Measurements from ENCODE around the gene SRGAP3.

Gene SRGAP3

DNA sequence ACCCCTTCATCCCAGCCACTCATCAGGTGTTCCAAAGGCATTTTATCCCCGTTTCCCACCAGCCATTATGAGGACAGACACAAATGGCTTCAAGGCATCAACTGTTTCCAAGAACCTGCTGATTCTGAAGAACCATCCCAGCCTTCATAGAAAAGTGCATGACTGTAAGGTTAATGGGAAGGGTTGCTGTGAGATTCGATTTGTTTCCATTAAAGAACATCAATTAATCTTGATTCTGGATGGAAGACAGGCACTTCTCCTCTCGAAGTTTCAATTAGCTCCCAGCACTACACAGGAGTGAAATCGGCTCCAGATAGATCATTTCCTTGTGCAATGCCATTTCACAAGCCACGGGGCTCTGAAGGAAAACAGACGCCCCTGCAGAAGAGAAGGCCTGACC is 25.8 kb downstream of the SRGAP3 start:
- DNase-seq: no peak

DNA sequence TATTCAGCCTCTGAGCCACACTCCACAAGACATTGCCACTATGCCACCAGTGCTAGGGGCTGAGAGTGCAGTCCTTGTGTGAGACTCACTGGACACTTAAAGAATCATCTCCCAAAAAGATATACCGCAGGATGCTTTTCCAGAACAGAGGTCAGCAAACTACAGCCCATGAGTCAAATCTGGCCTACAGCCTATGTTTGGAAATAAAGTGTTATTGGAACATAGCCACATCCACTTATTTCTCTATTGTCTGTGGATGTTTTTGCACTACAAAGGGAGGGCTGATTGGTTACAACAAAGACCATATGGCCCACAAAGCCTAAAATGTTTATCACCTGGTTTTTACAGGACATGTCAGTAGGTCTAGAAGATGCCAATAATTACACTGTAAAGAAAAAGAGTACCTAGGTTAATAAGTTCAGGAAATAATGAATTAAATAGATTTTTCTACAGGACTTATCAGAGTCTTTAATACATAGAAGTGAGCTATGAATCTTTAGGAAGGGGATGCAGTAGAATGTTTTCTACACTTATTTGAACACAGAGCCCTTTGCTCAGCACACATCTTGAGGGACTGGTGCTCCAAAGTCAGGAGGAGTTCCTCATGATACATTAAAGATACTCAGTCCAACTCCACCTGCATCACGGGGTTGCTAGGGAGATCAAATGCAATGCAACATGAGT is 26.3 kb downstream of the SRGAP3 start:
- peak; percentile 50 for DNase-seq

DNA sequence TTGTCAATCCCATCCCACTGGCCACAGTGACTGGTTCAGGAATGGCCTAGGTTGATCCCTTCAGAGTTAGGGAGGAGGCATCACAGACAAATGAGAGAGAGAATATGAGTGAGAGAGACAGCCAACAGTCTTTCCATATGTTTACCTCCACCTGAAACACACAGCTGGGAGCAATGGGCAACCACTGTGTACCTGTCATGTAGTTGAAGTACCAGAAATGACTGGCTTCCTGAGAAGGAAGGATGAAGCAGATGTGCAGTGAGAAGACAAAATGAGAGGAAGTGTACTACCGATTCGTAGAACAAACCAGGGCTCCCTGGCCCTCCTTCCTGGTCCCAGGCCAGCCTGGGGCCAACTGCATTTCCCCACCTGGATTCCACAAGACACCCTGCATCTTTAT is 27.4 kb downstream of the SRGAP3 start:
- DNase-seq: no peak

DNA sequence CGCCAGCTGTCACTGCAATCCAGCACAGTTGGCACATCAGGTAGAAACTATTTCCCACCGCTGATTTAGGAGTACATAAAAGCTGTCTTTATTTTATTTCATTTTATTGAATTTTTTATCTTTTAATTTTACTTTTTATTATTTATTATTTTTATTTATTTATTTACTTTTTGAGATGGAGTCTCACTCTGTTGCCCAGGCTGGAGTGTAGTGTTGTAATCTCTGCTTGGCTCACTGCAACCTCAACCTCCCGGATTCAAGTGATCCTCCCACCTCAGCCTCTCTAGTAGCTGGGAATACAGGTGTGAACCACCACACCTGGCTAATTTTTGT is 31.0 kb downstream of the SRGAP3 start:
- no peak for DNase-seq

DNA sequence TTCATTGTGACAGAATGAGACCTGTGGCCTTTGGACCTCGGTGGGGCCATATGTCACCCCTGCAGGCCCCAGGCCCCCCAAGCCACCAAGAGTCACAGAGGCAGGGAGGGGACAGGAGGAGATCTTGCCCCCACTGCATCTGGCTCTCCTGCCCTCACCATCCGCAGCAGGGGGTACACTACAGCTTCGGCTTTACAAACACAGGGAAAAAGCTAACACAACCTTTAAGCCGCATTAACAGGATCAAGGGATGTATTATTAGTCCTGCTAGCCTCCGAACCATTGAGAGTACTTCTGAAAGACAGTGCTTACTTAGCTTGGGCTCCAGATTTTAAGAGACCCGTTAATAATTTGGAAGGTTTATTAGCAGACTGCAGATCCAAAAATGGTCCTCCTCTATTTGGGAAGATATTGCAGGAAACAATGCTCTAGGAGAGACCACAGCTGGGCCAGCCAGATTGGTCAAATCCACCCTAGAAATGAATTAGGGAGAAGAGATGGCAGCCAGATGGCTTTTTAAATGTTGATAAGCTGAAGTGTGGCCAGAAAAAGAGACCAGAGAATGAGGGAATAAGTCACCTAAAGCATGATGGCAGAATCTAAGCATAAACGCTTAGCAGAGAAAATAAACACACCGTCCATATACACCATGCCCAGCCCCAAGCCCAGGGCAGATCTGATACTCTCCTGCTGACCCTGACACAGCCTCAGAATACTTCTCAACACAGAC is 31.5 kb downstream of the SRGAP3 start:
- DNase-seq: no peak

DNA sequence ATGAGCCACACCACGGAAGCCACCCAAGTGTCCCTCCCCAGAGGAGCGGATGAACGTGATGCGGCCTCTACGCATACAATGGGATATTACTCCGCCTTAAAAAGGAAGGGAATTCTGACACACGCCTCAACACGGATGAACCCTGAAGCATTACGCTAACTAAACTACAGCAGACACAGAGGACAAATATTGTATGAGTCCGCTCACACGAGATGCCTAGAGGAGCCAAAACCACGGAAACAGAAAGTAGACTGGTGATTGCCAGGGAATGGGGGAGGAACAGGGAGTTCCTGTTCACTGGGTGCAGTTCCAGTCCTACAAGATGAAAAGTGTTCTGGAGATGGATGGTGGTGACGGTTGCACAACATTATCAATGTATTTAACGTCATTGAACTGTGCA is 32.7 kb downstream of the SRGAP3 start:
- DNase-seq: no peak

DNA sequence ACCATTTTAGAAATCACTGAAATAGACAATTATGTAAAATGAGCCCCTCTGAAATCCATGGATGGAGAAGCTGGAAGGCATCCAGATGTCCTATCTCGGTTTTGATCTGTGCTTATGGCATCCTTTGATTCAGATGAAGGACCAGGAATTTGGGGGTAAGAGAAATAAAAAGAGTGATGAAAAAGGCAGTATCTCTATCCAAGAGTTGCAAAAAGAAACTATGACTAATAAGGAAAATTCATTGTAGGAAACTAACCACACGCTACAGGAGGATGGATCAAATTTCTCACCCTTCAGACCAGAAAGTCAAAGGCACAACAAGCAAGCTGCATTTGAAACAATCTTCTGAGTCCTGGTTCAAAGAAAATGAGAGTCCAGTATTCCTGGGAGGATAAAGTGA is 34.8 kb downstream of the SRGAP3 start:
- DNase-seq: no peak

DNA sequence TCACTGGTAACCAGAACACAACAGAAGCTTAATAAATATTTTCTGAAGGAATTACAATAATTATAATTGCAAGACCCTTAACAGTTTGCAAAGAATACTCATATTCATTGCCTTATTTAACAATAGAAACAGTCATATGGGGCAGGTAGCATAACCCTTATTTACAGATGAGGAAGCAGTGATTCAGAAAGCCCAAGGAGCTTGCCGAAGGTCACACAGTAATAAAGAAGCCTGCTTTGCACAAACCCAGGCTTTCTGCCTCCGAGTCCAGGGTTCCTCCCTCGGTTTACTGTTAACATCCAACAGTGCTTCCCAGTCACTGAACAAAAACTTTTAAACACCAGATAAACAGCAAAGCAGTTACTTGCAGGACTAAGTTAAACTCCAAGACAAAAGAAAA is 35.3 kb downstream of the SRGAP3 start:
- no peak for DNase-seq

DNA sequence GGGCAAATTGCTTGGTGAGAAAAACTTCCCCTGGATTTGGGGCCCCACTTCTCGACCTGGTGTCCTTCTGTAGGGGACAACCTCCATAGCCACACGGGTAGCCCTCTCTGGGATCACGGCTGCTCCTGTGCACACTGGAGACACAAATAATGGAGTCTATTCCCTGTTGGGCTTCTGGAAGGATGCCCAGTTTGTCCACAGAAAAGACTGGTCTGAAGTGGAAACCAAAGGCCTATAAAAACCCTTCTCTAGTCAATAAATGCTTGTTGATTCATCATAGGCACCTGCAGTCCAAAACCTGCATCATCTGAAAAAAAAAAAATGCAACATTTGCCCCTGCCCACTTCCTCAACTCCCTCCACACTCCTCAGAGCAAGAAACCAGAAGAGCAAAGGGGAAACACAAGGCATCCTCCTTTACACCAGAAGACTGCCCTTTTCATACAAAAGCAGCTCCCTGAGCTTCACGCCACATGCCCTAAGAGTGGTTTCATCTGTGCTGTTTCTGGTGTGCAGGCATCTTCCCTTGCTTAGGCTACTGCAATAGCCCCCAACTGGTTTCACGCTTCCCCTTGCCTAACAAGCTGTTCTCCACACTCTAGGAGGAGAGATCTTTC is 36.3 kb downstream of the SRGAP3 start:
- DNase-seq: peak; percentile 91

DNA sequence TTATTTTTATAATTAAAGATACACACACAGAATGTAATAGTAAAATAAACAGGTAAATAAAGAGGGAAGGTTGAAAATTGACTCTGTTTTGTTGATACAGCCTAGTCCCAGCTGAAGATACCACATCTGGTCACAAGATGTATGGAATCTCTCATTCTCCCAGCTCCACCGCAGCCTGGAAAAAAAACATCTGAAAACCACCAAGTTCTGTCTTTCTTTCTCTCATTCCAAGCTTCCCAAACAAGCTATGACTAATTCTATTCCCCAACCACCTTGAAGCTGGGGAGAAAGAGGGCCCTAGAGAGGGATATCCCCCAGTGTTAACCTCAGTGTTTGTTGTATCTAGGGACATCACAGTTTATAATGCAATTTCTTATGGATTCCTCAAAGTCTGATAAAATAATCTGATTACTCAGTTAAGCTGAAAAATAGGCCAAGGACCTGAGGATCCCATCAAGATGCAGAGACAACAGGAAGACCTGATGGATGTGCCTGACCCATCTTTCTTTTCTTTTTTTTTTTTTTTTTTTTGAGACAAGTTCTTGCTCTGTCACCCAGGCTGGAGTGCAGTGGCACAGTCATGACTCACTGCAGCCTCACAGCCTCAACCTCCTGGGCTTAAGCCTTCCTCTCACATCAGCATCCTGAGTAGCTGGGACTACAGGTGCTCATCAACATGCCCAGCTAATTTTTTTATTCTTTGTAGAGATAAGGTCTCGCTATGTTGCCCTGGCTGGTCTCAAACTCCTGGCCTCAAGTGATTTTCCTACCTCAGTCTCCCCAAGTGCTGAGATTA is 38.1 kb downstream of the SRGAP3 start:
- DNase-seq: no peak

DNA sequence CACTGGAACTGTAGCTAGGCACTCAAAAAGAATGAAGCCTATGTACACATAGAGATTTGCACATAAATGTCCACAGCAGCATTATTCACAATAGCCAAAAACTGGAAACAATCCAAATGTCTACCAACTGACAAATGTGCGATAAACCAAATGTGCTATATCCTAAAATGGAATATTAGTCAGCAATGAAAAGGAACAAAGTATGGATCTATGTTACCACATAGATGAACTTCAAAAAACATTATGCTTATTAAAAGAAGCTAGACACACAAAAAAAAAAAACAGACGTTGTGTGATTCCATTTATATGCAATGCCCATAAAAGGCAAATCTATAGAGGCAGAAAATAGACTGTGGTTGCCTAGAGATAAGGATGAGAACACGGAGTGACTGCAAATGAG is 39.7 kb downstream of the SRGAP3 start:
- no peak for DNase-seq

DNA sequence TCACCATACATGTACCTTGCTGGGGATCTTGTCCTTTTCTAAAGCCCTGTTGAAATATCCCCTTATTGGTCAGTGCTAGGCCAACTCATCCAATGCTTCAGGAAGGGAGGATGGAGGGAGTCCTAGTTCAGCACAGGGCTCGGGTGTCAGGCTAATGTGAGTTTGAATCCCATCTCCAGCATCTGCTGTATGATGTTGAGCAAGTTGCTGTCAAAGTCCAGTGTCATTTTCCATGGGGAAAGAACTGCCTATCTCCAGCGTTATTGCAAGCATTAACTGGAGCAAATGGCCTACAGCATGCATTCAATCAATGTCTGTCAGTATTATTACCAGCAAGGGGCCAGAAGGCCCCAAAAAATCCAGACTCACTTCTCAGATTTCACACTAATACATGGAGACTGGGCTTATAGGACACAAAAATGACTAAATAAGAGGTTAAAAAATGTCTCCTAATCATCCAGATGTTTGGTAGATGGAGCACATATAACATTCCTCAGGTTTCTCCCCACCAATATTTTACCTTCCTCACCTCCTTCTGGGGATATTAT is 40.8 kb downstream of the SRGAP3 start:
- no peak for DNase-seq

DNA sequence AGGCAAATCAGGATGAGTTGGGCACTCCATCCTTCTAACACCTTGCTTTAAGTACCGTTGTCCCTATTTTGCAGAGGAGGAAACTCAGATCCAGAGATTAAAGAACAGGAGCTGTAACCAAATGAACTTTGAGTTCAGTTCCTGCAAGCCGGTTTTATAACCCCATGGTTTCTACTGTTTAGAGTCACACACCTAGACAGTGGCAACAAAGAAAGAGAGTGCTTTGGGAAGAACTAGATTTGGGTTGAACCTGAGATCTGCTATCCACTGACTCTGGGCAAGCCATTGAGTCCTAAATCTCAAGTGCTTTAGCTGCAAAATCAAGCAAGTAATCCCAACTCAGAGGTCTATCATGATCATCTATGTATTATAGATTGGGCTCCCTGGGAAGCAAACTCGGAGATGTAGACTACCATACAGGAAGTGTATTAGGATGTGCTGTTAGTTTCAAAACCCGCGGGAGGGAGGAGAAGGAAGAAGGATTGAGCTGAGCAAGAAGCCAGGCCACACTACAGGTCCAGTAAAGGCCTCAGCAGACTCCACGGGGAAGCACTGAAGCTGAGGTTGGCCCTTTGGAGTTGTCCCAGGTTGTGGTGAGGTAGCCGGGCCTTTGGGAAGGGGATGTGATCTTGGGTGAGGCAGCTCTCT is 42.2 kb downstream of the SRGAP3 start:
- DNase-seq: no peak

DNA sequence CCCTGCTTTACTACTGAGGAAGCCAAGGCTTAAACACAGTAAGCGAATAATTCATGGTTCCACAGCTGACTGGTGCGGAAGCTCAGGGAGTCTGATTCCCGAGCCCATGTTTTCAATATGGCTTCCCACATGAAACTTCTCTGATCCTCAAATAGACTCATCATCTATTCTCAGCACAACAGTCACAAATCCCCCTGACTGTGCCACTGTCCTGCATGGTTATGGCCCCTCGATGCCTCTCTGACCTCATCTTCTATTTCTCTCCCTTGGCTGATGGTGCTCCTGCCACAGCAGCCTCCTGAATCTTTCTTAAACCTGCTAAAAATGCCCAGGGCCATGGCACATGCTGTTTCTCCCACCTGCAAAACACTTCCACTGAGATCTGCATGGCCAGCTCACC is 43.2 kb downstream of the SRGAP3 start:
- no peak for DNase-seq

DNA sequence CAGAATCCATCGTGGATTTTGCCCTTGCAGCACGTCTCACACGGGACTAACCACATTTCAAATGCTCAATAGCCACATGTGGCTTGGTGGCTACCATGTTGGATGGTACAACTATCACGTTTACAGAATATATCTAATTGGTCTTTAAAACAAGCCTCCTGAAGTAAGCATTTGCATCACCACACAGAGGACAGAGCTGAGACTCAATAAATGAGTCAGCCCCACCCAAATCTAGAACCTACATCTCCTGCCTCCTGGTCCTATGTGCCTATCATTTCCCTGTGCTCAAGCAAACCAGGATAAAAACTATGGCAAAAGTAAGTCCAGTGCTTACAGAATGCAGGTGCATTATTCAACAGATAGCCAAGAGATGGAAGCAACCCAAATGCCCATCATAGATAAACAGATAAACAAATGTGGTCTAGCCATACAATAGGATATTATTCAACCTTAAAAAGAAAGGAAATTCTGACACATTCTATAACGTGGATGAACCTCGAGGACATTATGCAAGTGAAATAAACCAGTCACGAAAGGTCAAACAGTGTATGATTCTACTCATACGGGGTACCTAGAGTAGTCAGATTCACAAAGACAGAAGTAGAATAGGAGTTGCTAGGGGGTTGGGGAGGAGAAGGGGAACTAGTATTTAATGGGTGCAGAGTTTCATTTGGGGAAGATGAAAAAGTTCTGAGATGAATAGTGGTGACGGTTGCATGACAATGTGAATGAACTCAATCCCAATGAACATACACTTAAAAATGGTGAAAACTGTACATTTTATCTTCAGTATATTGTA is 43.9 kb downstream of the SRGAP3 start:
- no peak for DNase-seq

DNA sequence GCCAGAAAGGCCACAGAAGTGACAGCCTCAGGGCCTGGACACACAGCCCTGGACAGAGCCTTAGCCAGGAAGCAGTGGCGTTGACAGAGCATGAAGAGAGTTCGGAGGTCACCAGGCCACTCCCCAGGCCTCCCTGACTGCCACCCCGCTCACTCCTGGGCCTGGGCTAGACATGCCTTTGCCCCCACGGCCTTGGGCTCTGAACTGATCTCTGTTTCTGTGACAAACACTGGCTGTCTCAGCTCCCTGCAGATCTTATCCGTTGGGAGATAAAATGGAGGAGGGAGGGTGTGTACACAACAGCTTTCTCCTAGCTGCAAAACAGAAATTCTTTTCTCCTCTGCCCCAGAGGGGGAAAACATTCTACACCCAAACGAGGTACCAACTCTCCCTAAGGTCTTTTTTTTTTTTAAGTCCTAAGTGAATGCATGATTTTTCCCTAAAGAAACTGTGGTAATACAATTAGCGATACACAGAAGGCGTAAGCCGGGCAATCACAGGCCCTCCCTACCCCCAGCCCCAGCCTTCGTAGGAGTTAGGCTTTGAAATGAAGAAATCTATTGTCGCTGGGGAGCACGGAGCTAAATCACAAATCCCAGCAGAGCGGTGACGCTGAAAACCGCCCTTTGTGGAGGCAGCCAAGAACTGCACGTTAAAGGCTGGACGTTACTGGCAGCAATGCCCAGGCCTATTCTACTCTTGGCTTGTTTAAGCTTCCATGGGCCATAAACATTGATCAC is 45.0 kb downstream of the SRGAP3 start:
- no peak for DNase-seq

DNA sequence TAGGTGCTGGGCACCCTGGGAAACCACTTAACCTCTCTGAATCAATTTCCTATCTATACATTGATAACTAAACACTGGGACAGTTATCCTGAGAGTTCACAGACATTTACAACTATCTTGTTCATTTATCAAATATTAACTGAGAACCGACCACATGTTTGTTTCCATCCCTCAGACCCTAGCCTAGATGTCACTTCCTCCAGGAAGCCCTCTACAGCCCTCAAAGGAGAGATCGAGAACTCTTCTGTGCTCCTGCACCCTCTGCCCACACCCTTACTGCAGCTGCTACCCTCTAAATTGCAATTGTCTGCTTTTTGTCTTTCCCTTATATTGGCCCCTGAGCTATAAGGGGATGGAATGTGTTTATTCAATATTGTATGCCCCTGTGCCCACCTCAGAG is 46.1 kb downstream of the SRGAP3 start:
- DNase-seq: no peak

DNA sequence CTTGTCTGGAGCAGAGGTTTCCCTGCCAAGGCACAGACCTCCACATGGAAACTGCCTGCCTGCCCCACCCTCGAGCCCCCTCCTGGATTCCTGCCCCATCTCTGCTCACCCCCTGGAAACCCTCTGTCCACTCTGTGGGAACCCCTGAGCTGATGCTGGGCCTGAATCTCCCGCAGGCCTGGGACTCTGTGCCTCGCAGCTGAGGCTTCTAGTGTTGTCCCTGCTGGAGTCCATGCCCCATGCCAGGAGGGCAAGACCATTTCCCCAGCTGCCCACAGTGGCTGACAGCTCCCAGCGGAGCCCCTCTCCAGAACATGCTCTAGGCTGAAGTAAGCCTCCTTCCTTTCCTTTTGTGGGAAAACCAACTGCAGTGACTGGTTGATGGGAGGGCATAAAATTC is 46.9 kb downstream of the SRGAP3 start:
- no peak for DNase-seq

DNA sequence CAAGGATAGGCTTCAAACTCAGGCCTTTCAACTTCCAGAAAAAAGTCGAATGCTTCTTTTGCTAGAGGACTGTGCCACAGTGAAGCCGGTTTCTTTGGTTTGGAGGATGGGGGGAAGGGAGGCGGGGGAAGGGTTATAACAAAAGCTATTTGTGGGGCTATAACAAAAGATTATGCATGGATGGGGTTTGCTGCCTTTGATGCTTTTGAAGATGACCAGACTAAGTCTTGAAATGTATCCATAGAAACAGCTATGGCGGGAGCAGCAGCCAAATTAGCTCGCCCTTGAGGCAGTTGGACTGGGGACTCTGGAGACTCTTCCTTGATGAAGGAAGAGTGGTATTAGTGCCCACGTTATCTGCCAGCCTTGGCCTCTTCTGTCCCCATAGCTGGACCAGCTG is 47.5 kb downstream of the SRGAP3 start:
- no peak for DNase-seq

DNA sequence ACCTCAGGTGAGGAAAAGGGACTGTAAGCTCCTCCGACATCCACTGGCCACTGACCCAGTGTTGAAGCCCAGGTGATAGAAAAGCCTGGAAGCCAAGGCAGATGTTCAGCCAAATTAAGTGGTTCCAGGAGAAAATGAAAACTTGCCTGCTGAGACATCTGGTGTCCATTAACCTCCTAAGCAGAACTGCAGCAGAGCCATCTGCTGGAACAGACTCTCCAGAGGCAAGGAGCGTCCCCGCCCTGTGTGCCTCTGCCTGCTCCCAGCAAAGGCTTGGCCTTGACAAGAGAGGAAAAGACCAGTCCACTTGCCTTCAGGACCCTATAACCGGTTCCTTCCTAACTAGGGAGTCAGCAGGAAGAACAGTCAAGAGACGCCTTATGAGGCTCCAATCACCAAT is 48.2 kb downstream of the SRGAP3 start:
- no peak for DNase-seq

DNA sequence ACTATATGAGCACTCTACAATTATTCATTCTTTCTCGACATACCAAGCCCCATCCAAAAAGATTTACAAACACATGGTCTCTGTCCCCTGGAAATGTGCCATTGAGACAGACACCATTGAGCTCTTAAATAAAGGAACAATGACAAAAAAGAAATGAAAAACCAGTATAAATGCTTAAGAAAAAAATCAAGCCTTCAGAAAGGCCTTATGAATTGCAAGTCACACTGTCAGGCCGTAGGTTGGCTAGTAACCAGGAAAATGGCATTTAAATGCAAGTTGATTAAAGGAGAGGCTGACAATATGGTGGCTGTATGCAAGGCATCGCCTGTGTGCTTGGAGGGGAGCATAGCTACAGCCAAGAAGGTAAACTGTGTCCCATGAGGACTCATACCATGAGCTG is 49.7 kb downstream of the SRGAP3 start:
- no peak for DNase-seq
